HTERT RPE-1 (cell line): ENCODE results near the gene CXCL3.

ENCODE experiments used
- in situ Hi-C: fragments of 300-500 bp; cut with MboI; formaldehyde crosslinking; loops from 4 replicates; pipeline ENCODE4 v1.14.3; 2020; ENCODE audit warnings: low sequenced_read_pairs

Gene CXCL3

GRCh38 chr4:74056114-74056857 lies 17.8 kb upstream of the CXCL3 start:
- in situ Hi-C loops: no loop called here

- in situ Hi-C loops: no loop called here
These were observed 17.0 kb upstream of the CXCL3 start for GRCh38 chr4:74055498-74055897.

GRCh38 chr4:74055096-74055495 lies 16.6 kb upstream of the CXCL3 start:
- in situ Hi-C loops: no loop called here

GRCh38 chr4:74054483-74055047 lies 16.1 kb upstream of the CXCL3 start:
- in situ Hi-C loops: no loop called here

- in situ Hi-C loops: no loop called here
These were observed 8.7 kb upstream of the CXCL3 start for GRCh38 chr4:74047152-74047551.

- in situ Hi-C loops: no loop called here
These were observed 7.3 kb upstream of the CXCL3 start for GRCh38 chr4:74045772-74046171.

GRCh38 chr4:74045247-74045646 lies 6.8 kb upstream of the CXCL3 start:
- in situ Hi-C loops: no loop called here

GRCh38 chr4:74044677-74045076 lies 6.2 kb upstream of the CXCL3 start:
- in situ Hi-C loops: no loop called here

- in situ Hi-C loops: no loop called here
These were observed 4.2 kb upstream of the CXCL3 start for GRCh38 chr4:74042681-74043080.

- in situ Hi-C loops: no loop called here
These were observed 2.9 kb upstream of the CXCL3 start for GRCh38 chr4:74041418-74041817.

GRCh38 chr4:74039315-74039763 lies 850 bp upstream of the CXCL3 start:
- in situ Hi-C loops: no loop called here

GRCh38 chr4:74038086-74038424 lies 434 bp downstream of the CXCL3 start:
- in situ Hi-C loops: no loop called here

GRCh38 chr4:74037076-74037955 lies 1.2 kb downstream of the CXCL3 start:
- in situ Hi-C loops: no loop called here

- in situ Hi-C loops: no loop called here
These were observed 4.8 kb downstream of the CXCL3 start for GRCh38 chr4:74033739-74034138.

GRCh38 chr4:74032064-74032463 lies 6.4 kb downstream of the CXCL3 start:
- in situ Hi-C loops: no loop called here

- in situ Hi-C loops: no loop called here
These were observed 6.9 kb downstream of the CXCL3 start for GRCh38 chr4:74031576-74031975.

GRCh38 chr4:74030285-74030684 lies 8.2 kb downstream of the CXCL3 start:
- in situ Hi-C loops: no loop called here

- in situ Hi-C loops: no loop called here
These were observed 10.0 kb downstream of the CXCL3 start for GRCh38 chr4:74028504-74028903.

- in situ Hi-C loops: no loop called here
These were observed 14.8 kb downstream of the CXCL3 start for GRCh38 chr4:74023709-74024108.

GRCh38 chr4:74021601-74022000 lies 16.9 kb downstream of the CXCL3 start:
- in situ Hi-C loops: no loop called here

- in situ Hi-C loops: no loop called here
These were observed 19.7 kb downstream of the CXCL3 start for GRCh38 chr4:74018771-74019170.

- in situ Hi-C loops: no loop called here
These were observed 20.4 kb downstream of the CXCL3 start for GRCh38 chr4:74018116-74018515.
